Measurements from ENCODE around the gene ZBTB49.

GRCh38 chr4:4333265-4333706 is 43.2 kb downstream of the ZBTB49 start:
- TF ChIP-seq CTCF (IDR thresholded peaks at IDR 0.05) (no peak), POLR2A (IDR thresholded peaks at IDR 0.05) (no peak)

Data from sigmoid colon (tissue), 3 donors.